K562 (cell line): ENCODE data around the gene RETNLB. TPM values are rescaled to one million over a fixed set of nuclear protein-coding genes. Genes with fewer than 3 reads are reported as not detected.

Experiments
- ATAC-seq: fragments of 200-7000 bp; cut with Tn5 transposase; 3 replicates; pipeline ENCODE4 v1.9.1; 2020; ENCODE audit warnings: moderate library complexity
- BruUV-seq: library from RNA; stranded (reverse); fragments of 400-500 nt; replicated peaks from 2 replicates; lab custom pipeline; 2021; lab: Mats Ljungman, UMichigan
- CTCF ChIA-PET: fragments of 300-600 bp; formaldehyde crosslinking; extraction: SDS; loops from one replicate; lab custom pipeline; 2021; ENCODE audit warnings: low intra/inter-chr PET ratio; lab: Yijun Ruan, JAX
- POLR2A ChIA-PET: fragments of 300-600, 350-650 bp; sonication (Branson Sonifier 250); formaldehyde crosslinking; extraction: SDS; loops from one replicate; lab custom pipeline; 2021; ENCODE audit warnings: antibody characterized with exemption, inconsistent platforms; lab: Yijun Ruan, JAX
- DNase-seq, 4 experiments: peaks; one replicate each; pipeline versions ENCODE4 v3.0.0 to v3.0.0-alpha.2; 2011 to 2018; ENCODE audit warnings: low spot score in 3 of 4, mixed read lengths in 3 of 4; ENCODE audit errors: extremely low read depth in 1 of 4
- FAIRE-seq: peaks from 2 replicates; lab custom pipeline; 2011; peaks lifted over from hg19 to GRCh38; lab: Jason Lieb, UNC
- H2AFZ ChIP-seq: 2 replicates; pipeline ENCODE4 v1.6.0; 2011; ENCODE audit warnings: low read depth, low read length, control low read depth, inconsistent platforms
- H3K27ac ChIP-seq: fragments of 200-600 bp; 3 replicates; pipeline ENCODE4 v1.8.0; 2011; ENCODE audit warnings: low read depth, mild to moderate bottlenecking, control low read depth, inconsistent platforms, low read length, moderate library complexity, mixed read lengths; ENCODE audit errors: extremely low read depth
- H3K27me3 ChIP-seq, 2 experiments: fragments of 300-600 bp in 1 of 2; 2 replicates in 1 of 2; 3 replicates in 1 of 2; pipeline versions ENCODE4 v1.6.0 to v1.8.0; 2011; ENCODE audit warnings: inconsistent platforms in 2 of 2, low read length in 2 of 2, mild to moderate bottlenecking in 1 of 2, mixed read lengths in 1 of 2, moderate library complexity in 1 of 2; ENCODE audit not compliant: control insufficient read depth in 2 of 2, insufficient read depth in 2 of 2
- H3K36me3 ChIP-seq: fragments of 300-600 bp; 3 replicates; pipeline ENCODE4 v1.8.0; 2011; ENCODE audit warnings: mild to moderate bottlenecking, low read length, inconsistent platforms; ENCODE audit not compliant: control insufficient read depth, insufficient read depth
- H3K4me1 ChIP-seq, 2 experiments: fragments of 200-600 bp in 1 of 2; replicated peaks in 1 of 2; 2 replicates in 1 of 2; 3 replicates in 1 of 2; pipeline versions ENCODE4 v1.5.1 to v1.8.0; 2011; ENCODE audit warnings: inconsistent platforms in 2 of 2, low read length in 2 of 2, mild to moderate bottlenecking in 1 of 2, mixed read lengths in 1 of 2, moderate library complexity in 1 of 2; ENCODE audit not compliant: control insufficient read depth in 2 of 2, insufficient read depth in 2 of 2
- H3K4me2 ChIP-seq: 2 replicates; pipeline ENCODE4 v1.6.1; 2011; ENCODE audit warnings: low read length, control low read depth, inconsistent platforms, mixed read lengths; ENCODE audit not compliant: insufficient read depth
- H3K4me3 ChIP-seq: fragments of 200-600 bp; sonication (generic), shearing (Covaris generic); 2 replicates; pipeline ENCODE4 v1.5.1; 2016; ENCODE audit warnings: control low read depth, inconsistent platforms
- H3K79me2 ChIP-seq: fragments of 200-600 bp; 3 replicates; pipeline ENCODE4 v1.8.0; 2011; ENCODE audit warnings: low read length, inconsistent platforms; ENCODE audit not compliant: control insufficient read depth, insufficient read depth
- H3K9ac ChIP-seq, 2 experiments: 2 replicates each; pipeline versions ENCODE4 v1.6.0 to v1.6.1; 2011; ENCODE audit warnings: low read depth in 2 of 2, low read length in 2 of 2, control low read depth in 1 of 2, inconsistent platforms in 1 of 2, mild to moderate bottlenecking in 1 of 2, mixed read lengths in 1 of 2; ENCODE audit not compliant: insufficient read depth in 1 of 2
- H3K9me1 ChIP-seq: one replicate; pipeline ENCODE4 v1.6.0; 2011; ENCODE audit warnings: inconsistent platforms, mild to moderate bottlenecking, low read length, moderate library complexity; ENCODE audit not compliant: control insufficient read depth, insufficient read depth
- H3K9me3 ChIP-seq: replicated peaks from 2 replicates; pipeline ENCODE4 v1.5.1; 2011; ENCODE audit warnings: low read depth, low read length, inconsistent platforms; ENCODE audit not compliant: control insufficient read depth, insufficient read depth
- H4K20me1 ChIP-seq: replicated peaks from 2 replicates; pipeline ENCODE4 v1.6.1; 2011; ENCODE audit warnings: low read length, inconsistent platforms, mixed read lengths; ENCODE audit not compliant: control insufficient read depth, insufficient read depth
- ATF4 ChIP-seq: fragments of 450-650 bp; formaldehyde crosslinking; IDR thresholded peaks from 2 replicates; pipeline ENCODE4 v1.4.0; 2022; ENCODE audit warnings: mild to moderate bottlenecking, moderate library complexity
- CBX1 ChIP-seq: sonication (generic); IDR thresholded peaks from 2 replicates; pipeline ENCODE4 v1.6.1; 2016; ENCODE audit warnings: antibody characterized with exemption, low read depth, mild to moderate bottlenecking
- DNMT1 ChIP-seq: fragments of 450-650 bp; IDR thresholded peaks from 2 replicates; pipeline ENCODE4 v1.6.1; 2016; ENCODE audit warnings: antibody characterized with exemption, mild to moderate bottlenecking
- HIVEP1 ChIP-seq: fragments of 250-450 bp; sonication (Bioruptor Pico); IDR thresholded peaks from 2 replicates; pipeline ENCODE4 v1.4.0; 2020; ENCODE audit warnings: mild to moderate bottlenecking
- KLF13 ChIP-seq: fragments of 450-650 bp; IDR thresholded peaks from 2 replicates; pipeline ENCODE4 v1.6.1; 2016; ENCODE audit warnings: missing genetic modification characterization, low read depth, mild to moderate bottlenecking, missing compliant biosample characterization, moderate library complexity, borderline replicate concordance
- NKRF ChIP-seq: fragments of 450-650 bp; IDR thresholded peaks from 2 replicates; pipeline ENCODE4 v1.6.1; 2016; ENCODE audit warnings: borderline replicate concordance
- TSHZ1 ChIP-seq: fragments of 250-450 bp; sonication (Bioruptor Pico); IDR thresholded peaks from 2 replicates; pipeline ENCODE4 v1.4.0; 2020; ENCODE audit warnings: mild to moderate bottlenecking, moderate library complexity
- UBTF ChIP-seq, 2 experiments: IDR thresholded peaks; 2 replicates each; pipeline ENCODE4 v1.6.1; 2012; ENCODE audit warnings: improper control_type of control experiment in 2 of 2, low read depth in 2 of 2, low read length in 2 of 2, borderline replicate concordance in 1 of 2
- XRCC4 ChIP-seq: IDR thresholded peaks from one replicate; pipeline ENCODE4 v1.6.1; 2011; ENCODE audit not compliant: insufficient read depth, insufficient read length; ENCODE audit errors: extremely low read depth
- ZNF282 ChIP-seq: sonication (generic); formaldehyde crosslinking; IDR thresholded peaks from 2 replicates; pipeline ENCODE4 v1.8.1; 2023; ENCODE audit warnings: missing genetic modification reagents
- ZNF436 ChIP-seq: fragments of 250-450, 450-650 bp; sonication (Bioruptor Pico); formaldehyde crosslinking; IDR thresholded peaks from 2 replicates; pipeline ENCODE4 v1.7.0; 2020; ENCODE audit warnings: mild to moderate bottlenecking
- WGBS: fragments of 100-300 bp; shearing (Covaris generic); methylation state at CpG from one replicate; pipeline ENCODE4 v1.1.6; 2016; ENCODE audit warnings: low coverage, mixed read lengths; ENCODE audit not compliant: insufficient coverage; ENCODE audit errors: missing lambda C conversion rate; 5-methylcytosine and 5-hydroxymethylcytosine counted together
- in situ Hi-C: fragments of 300-500 bp; cut with MboI; formaldehyde crosslinking; loops from 4 replicates; pipeline ENCODE4 v1.15.0; 2018; ENCODE audit warnings: inconsistent platforms, mixed read lengths
- intact Hi-C: fragments of 100-400 bp; cut with micrococcal nuclease; formaldehyde crosslinking; loops from 2 replicates; pipeline ENCODE4 v1.14.2; 2022
- polyA plus RNA-seq, 8 experiments: library from polyadenylated mRNA; depleted of rRNA in 4 of 8; stranded (reverse) in 5 of 8; unstranded in 3 of 8; fragments of >200 nt; fragmentation: Nextera tagmentation in 2 of 8; fragmentation: Illumina TruSeq in 1 of 8; extraction: Ambion mirVana in 2 of 8; extraction: Trizol in 1 of 8; gene quantifications; 2 replicates each; pipeline versions ENCODE4 v1.2.1 to v1.2.3, GENCODE V29; 2011 to 2014; ENCODE audit warnings: inconsistent platforms in 1 of 8, missing spikeins in 1 of 8
- total RNA-seq, 7 experiments: library from RNA; depleted of rRNA in 6 of 7; stranded (reverse); fragments of >200 nt in 6 of 7; fragmentation: Illumina TruSeq in 2 of 7; extraction: Trizol in 2 of 7; gene quantifications; 2 replicates each; pipeline versions ENCODE4 v1.2.1 to v1.2.3, GENCODE V29; 2011 to 2021; ENCODE audit warnings: low replicate concordance in 1 of 7

The RETNLB gene
- total and polyA plus RNA-seq, 9 of the 15 experiments (the other 6 are each of a cell fraction or from before 2014, with no cell fraction given), result not detected

DNA sequence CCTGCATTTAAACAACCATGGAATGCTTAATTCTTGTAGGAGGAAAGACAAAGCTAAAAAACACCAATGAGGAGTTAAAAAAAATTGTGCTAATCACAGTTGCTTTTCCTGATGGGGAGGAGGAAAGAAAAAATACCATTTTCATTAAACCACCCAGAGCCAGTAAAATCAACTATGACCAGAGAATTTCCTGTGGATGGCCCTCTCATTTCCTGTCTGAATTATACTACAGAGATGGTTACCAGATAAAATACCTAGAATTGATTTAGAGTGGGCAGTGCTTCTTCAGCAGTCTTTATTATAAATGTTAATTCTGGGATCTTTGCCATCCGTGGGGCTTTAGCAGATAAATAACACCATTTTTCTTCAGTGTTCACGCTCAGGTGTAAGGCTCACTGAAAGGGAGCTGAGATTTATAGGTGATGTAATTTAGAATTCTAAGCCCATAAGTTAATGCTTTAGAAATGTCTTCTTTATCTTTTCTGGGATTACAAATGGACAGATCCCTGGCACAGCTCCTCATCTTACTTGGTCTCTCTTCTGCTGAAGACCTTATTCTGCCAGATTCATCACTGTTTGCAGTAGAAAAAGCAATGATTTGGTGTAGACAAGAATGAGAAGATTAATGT lies 37.9 kb downstream of the RETNLB start (continued):
- TF ChIP-seq HIVEP1 (CRISPR knock-in tag), result no peak
- TF ChIP-seq NKRF, result no peak

DNA sequence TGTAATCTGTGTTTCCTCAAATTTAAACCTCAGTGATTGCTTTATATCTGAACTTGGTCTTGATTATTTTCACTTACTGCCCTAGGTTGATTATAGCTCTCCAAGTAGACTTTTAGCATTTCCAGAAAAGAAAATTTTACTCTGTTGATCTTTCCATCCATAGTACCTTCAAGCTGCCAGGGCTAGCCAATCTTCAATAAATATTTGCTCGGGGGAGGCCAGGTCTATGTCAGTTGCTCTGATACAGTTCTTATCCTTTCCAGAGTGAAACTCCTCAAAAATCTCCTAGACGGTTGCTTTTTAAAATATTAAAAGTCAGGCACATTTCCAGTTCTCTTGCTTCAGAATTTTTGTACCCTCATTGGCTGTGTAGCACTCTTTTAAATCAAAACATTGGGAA lies 38.8 kb downstream of the RETNLB start:
- POLR2A ChIA-PET, result no interaction called here
- Histone ChIP-seq H3K9ac (no peak overlapping the region), H3K4me1 (no peaks in the 10 kb centered on the region), H3K79me2 (no peaks in the 10 kb centered on the region), H3K27ac (no peak overlapping the region), H3K36me3 (no peaks in the 10 kb centered on the region), H4K20me1 (no peaks in the 10 kb centered on the region), H3K4me3 (no peak overlapping the region), H3K9me1 (no peaks in the 10 kb centered on the region), H3K27me3 (peaks cover 0 to 5% of the 10 kb centered on the region in 2 experiments; a peak in 2 of 5 replicates), H3K4me2 (no peak overlapping the region), H3K9me3 (no peaks in the 10 kb centered on the region), H2AFZ (no peak overlapping the region)
- BruUV-seq, result no TSS peak
- FAIRE-seq (no peak), DNase-seq (no peak), ATAC-seq (no peak)
- in situ Hi-C loops (no loop called here), intact Hi-C loops (no loop called here)
- TF ChIP-seq XRCC4, result no peak
- no peak for TF ChIP-seq UBTF (IDR thresholded peaks at IDR 0.05; ENCODE audit: borderline replicate concordance in 1 of 2, low read depth in 2 of 2, low read length in 2 of 2)
- no peak for TF ChIP-seq ZNF436
- TF ChIP-seq ATF4, result no peak
- no peak for TF ChIP-seq TSHZ1
- no peak for TF ChIP-seq CBX1
- TF ChIP-seq KLF13 (tag), result no peak
- TF ChIP-seq ZNF282 (CRISPR knock-in tag), result no peak
- no peak for TF ChIP-seq DNMT1
- 0% methylated on average over 2 of the region's 2 CpGs for WGBS
- CTCF ChIA-PET, result no interaction called here
